ENCODE measurements around the gene POU2F3. TPM values are rescaled to one million over a fixed set of nuclear protein-coding genes. Genes with fewer than 3 reads are reported as not detected.
A peak's percentile ranks its signal among the peaks of the same experiment; 100 is the strongest.

Gene POU2F3
- polyA plus RNA-seq, 3 donors, result 0.37 to 0.54 TPM; not detected in 1

- H3K27me3 Mint-ChIP-seq (ENCODE audit: low read depth in 3 of 3), result peaks cover 18 to 41% (median 19%) of the 10 kb centered on the region in 3 donors
- Histone ChIP-seq H3K79me2 (ENCODE audit: insufficient read depth, low read length) (no peaks in the 10 kb centered on the region), H3K9me3 (replicated peaks in 1 of 2; ENCODE audit: control insufficient read depth in 1 of 2, insufficient read depth in 1 of 2, low read length in 2 of 2) (no peaks in the 10 kb centered on the region), H3K9ac (ENCODE audit: insufficient read depth, low read length, poor library complexity, severe bottlenecking) (no peak overlapping the region), H3K36me3 (replicated peaks in 1 of 2; ENCODE audit: control insufficient read depth in 1 of 2, insufficient read depth in 2 of 2, low read length in 2 of 2) (no peaks in the 10 kb centered on the region), H3K4me1 (ENCODE audit: control insufficient read depth in 1 of 2, insufficient read depth in 2 of 2, low read length in 2 of 2) (no peaks in the 10 kb centered on the region), H3K27ac (ENCODE audit: low read depth in 1 of 2, low read length in 2 of 2) (no peak overlapping the region), H4K20me1 (ENCODE audit: insufficient read depth, low read length) (no peaks in the 10 kb centered on the region), H3K27me3 (ENCODE audit: control insufficient read depth in 2 of 2, insufficient read depth in 2 of 2, low read length in 2 of 2) (peaks cover 19 to 45% of the 10 kb centered on the region in 2 donors), H2AFZ (ENCODE audit: insufficient read depth, low read depth, low read length, poor library complexity, severe bottlenecking) (no peak overlapping the region), H3K4me2 (replicated peaks; ENCODE audit: extremely low read depth, low read length, poor library complexity, severe bottlenecking) (no peak overlapping the region), H3K4me3 (replicated peaks in 1 of 3; ENCODE audit: low read depth in 2 of 3, low read length in 3 of 3) (no peak overlapping the region)
- TF ChIP-seq CTCF (IDR thresholded peaks at IDR 0.05), result no peak
- peak overlapping the region in 1 of 7 donors; percentile 41 for H3K27ac Mint-ChIP-seq
- DNase-seq, result no peak
- H3K4me3 Mint-ChIP-seq, result no peak overlapping the region
- intact Hi-C loops (cut with micrococcal nuclease), result no loop called here
- no peaks in the 10 kb centered on the region for H3K9me3 Mint-ChIP-seq
- WGBS (ENCODE audit: insufficient coverage), result 91% methylated on average over 6 of the region's 7 CpGs
- H3K36me3 Mint-ChIP-seq, result no peaks in the 10 kb centered on the region
- peaks cover 1% of the 10 kb centered on the region for H3K4me1 Mint-ChIP-seq
These were observed 68.1 kb downstream of the POU2F3 start for GRCh38 chr11:120308081-120308480.

- no peak overlapping the region for H3K4me3 Mint-ChIP-seq
- Histone ChIP-seq H4K20me1 (ENCODE audit: insufficient read depth, low read length) (no peaks in the 10 kb centered on the region), H3K36me3 (replicated peaks in 1 of 2; ENCODE audit: control insufficient read depth in 1 of 2, insufficient read depth in 2 of 2, low read length in 2 of 2) (no peaks in the 10 kb centered on the region), H2AFZ (ENCODE audit: insufficient read depth, low read depth, low read length, poor library complexity, severe bottlenecking) (no peak overlapping the region), H3K4me2 (replicated peaks; ENCODE audit: extremely low read depth, low read length, poor library complexity, severe bottlenecking) (no peak overlapping the region), H3K4me3 (replicated peaks in 1 of 3; ENCODE audit: low read depth in 2 of 3, low read length in 3 of 3) (no peak overlapping the region), H3K9me3 (replicated peaks in 1 of 2; ENCODE audit: control insufficient read depth in 1 of 2, insufficient read depth in 1 of 2, low read length in 2 of 2) (no peaks in the 10 kb centered on the region), H3K79me2 (ENCODE audit: insufficient read depth, low read length) (no peaks in the 10 kb centered on the region), H3K4me1 (ENCODE audit: control insufficient read depth in 1 of 2, insufficient read depth in 2 of 2, low read length in 2 of 2) (no peaks in the 10 kb centered on the region), H3K27me3 (ENCODE audit: control insufficient read depth in 2 of 2, insufficient read depth in 2 of 2, low read length in 2 of 2) (peaks cover 21 to 60% of the 10 kb centered on the region in 2 donors), H3K9ac (ENCODE audit: insufficient read depth, low read length, poor library complexity, severe bottlenecking) (no peak overlapping the region), H3K27ac (ENCODE audit: low read depth in 1 of 2, low read length in 2 of 2) (no peak overlapping the region)
- peaks cover 8 to 37% (median 21%) of the 10 kb centered on the region in 3 donors for H3K27me3 Mint-ChIP-seq (ENCODE audit: low read depth in 3 of 3)
- H3K27ac Mint-ChIP-seq, result no peak overlapping the region
- no peak for DNase-seq
- H3K9me3 Mint-ChIP-seq, result no peaks in the 10 kb centered on the region
- intact Hi-C loops (cut with micrococcal nuclease), result no loop called here
- 90% methylated on average over 3 of the region's 3 CpGs for WGBS (ENCODE audit: insufficient coverage)
- TF ChIP-seq CTCF (IDR thresholded peaks at IDR 0.05), result no peak
- H3K4me1 Mint-ChIP-seq, result no peaks in the 10 kb centered on the region
- H3K36me3 Mint-ChIP-seq, result no peaks in the 10 kb centered on the region
These were observed 70.9 kb downstream of the POU2F3 start for GRCh38 chr11:120310870-120311269.

Measured in CD14-positive monocyte (primary cell).